Nucleus accumbens (tissue), 56 donors: ENCODE measurements around the gene PPP2R2C.

ENCODE experiments used
- DNase-seq, 56 donors: peaks; one replicate each; lab custom pipeline; 2025; lab: John Stamatoyannopoulos, UW

Gene PPP2R2C

GRCh38 chr4:6472387-6473263 is at the start of gene PPP2R2C:
PPP2R2C (minus strand) TSS chr4:6472614; CDS start chr4:6472229, 385 bp downstream.
- peak in 3 of 56 donors; percentile 33 to 54 (median 48) for DNase-seq

- no peak for DNase-seq
Measured at GRCh38 chr4:6520978-6521377, 48.6 kb upstream of the PPP2R2C start.

GRCh38 chr4:6520051-6520636 is 47.7 kb upstream of the PPP2R2C start:
- DNase-seq = no peak

DNA sequence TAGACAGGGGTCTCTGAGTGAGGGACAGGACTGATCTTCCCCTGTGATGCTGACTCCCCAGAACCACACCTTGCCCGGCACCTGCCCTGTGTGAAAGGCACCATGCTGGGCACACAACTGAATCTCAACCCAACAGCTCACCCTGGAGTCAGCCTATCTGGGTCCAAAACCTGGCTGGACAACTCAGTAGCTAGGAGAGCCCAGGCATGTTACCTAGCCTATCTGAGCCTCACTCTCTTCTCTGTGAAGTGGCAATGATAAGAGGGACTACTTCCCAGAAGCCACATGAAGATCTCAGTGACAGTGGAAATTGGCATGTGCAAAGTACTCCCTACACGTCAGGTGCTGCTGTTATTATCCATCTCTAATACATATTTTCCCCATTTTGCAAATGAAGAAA is 44.8 kb upstream of the PPP2R2C start:
- no peak for DNase-seq

- DNase-seq = peak in 16 of 56 donors; percentile 14 to 61 (median 30)
Measured at GRCh38 chr4:6516762-6517161, 44.3 kb upstream of the PPP2R2C start.

GRCh38 chr4:6516281-6516680 is 43.9 kb upstream of the PPP2R2C start:
- DNase-seq = no peak

GRCh38 chr4:6513678-6514077 is 41.3 kb upstream of the PPP2R2C start:
- peak in 2 of 56 donors; percentile 13 to 23 for DNase-seq

- peak in 26 of 56 donors; percentile 13 to 77 (median 44) for DNase-seq
Measured at GRCh38 chr4:6509587-6509986, 37.2 kb upstream of the PPP2R2C start.

DNA sequence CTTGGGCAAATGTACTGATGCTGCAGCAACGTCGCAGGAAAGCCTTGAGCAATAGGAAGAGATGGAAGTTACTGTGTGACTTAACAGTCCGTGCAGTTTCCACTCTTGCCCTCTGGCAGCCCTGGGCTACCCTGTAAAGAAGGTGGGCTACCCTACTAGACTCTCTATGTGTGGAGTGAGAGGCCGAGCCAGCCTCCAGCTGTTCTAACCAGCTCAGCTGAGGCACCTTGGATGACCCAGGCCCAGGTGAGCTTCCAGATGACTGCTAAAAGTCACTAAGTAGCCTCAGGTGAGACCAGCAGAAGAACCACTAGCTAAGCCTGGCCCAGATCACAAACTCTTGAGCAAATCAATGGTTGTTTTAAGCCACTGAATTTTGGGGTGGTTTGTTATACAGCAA is 34.9 kb upstream of the PPP2R2C start:
- no peak for DNase-seq

DNA sequence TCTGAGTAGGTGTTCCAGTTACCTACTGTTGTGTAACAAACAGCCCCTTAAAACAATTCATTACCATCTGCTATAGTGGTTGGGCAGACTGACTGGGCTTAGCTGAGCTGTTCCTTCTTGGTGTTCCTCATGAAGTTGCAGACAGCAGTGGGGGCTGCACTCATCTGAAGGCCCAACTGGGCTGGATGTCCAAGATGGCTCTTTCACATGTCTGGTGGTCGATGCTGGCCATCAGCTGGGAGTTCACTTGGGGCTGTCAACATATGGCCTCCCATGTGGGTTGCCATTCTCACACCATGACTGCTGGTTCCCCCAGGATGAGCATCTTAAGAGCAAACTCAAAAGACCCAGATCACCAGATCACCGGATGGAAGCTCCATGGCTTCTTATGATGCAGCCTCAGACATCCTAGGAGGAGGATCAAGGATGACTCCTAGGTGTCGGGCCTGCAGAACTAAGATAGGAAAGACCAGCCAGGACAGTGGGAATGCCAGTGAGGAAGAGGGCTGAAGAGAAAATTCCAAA is 34.3 kb upstream of the PPP2R2C start:
- DNase-seq = no peak

GRCh38 chr4:6504900-6505496 is 32.6 kb upstream of the PPP2R2C start:
- DNase-seq = no peak

DNA sequence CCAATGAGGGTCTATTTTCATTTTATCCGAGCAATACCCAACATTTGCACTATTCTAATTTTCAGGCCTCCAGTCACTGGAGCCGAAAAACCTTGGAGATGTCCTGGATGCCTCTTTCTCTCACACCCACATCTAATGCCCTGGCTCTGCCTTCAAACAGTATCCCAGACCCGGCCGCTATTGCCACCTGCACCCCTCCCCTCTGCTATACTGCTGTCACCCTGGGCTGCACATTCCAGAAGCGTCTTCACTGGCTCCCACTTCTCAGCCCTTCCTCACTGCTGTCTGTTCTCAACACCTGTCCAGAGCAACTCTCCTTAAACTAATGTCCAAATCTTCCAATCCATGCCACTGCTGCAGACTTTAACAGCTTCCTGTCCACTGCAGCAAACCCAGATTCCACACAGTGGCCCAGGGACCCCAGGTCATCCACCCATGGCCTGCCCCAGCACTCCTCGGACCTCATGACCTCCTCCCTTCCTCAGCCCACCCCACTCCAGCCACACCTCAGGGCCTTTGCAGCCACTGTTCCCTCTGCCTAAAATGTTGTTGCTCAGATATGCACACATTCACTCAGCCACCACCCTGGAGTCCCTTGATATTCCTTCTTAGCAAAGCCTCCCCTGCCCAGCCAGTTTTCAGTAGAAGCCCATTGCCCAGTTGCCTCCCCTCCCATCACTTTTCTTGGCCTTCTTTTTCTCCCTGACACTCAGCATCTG is 30.5 kb upstream of the PPP2R2C start:
- no peak for DNase-seq

DNA sequence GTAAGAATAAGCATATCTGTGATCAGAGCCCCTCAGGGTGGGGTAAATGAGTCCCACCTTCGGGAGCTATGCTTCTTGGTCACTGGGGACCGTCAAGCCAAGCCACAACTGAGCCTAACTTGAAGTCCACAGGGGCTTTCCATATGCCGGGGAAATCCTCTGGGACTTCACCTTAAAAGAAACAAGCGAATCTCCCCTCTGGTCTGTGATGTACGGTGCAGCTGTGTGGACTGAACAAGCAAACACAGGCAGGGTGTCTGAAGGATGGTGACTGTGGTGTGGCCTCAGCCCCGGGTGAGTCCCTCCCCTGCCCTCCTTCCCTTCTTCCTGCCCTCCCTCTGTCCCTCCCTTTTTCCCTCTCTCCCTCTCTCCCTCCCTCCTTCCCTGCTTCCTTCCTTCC is 29.7 kb upstream of the PPP2R2C start:
- DNase-seq = no peak

DNA sequence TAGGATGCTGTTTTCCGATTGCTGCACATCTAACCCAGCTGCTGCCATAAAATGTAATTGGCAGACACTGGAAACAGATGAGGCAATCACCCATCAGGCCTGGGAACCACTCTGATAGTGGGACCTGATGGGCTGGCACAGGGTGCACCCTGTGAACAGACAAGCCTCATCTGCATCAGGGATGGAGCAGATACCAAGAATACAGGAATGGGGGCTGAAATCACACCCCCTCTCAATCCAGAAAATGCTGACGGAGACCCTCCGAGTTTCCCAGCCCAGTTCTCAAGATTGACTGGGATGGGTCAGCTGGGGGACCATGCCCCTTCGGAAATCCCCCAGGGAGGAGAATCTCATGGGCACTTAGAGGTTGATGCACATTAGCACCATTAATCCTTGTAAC is 28.8 kb upstream of the PPP2R2C start:
- DNase-seq = no peak

DNA sequence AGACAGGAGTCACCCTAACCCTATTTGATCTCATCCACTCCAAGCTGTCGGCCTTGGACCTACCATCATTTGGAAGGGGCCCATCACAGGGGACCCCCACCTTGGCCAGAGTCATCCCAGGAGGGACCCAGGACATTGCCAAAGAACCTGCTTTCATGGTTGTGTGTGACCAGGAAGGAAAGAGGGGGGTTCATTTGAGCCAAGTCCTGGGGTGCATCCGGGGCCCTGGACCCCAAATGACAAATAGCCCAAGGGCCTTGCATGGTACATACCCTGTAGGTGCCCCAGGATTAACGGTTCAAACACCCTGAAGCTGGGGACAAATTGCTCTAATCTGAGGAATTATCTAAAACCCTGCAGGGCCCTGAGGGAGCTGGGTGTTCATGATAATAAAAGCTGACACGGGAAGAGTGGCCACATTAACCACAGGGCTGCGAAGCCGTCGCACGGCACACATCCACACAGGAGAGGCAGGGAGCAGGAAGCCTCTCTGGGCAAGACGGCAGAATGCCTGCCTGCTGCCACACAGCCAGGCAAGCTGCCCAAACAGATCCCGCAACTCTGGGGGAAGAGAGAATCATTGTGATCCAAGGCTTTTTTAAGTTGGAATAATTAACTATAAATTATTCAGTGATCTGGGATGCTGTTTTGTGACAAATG is 28.2 kb upstream of the PPP2R2C start:
- peak in 1 of 56 donors; percentile 23 for DNase-seq

GRCh38 chr4:6499238-6499600 is 26.8 kb upstream of the PPP2R2C start:
- no peak for DNase-seq

DNA sequence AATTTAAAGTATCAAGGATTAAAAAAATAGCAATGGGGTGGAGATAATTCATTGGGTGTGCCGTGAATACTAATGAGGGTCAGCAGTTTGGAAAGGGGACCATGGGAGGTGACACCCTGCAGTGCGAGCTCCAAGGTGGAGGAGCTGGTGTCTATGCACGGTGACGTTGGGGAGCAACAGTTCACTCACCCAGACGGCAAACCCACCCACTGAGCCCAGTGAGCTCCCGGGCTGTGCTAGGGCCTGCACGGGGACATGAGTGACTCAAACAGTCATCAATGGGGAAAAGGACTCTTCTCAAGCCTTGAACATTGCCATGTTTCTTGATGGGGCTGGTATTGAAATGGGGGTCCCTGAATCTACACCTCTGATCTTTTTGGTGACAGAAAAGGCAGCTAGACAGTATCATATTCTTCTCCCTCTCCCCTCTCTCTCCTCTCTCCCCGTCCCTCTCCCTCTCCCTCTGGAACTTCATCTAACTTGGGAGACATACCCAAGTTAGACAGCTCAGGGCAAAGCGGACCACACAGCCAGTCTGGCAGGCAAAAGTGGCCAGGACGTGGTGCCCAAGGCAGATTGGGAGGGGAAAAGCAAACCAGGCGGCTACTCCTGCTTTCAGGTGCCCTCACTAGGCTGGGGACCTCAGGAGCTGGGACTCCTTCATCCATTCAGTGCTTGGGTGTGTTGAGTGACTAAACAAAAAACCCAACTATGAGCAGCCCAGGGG is 26.3 kb upstream of the PPP2R2C start:
- no peak for DNase-seq

DNA sequence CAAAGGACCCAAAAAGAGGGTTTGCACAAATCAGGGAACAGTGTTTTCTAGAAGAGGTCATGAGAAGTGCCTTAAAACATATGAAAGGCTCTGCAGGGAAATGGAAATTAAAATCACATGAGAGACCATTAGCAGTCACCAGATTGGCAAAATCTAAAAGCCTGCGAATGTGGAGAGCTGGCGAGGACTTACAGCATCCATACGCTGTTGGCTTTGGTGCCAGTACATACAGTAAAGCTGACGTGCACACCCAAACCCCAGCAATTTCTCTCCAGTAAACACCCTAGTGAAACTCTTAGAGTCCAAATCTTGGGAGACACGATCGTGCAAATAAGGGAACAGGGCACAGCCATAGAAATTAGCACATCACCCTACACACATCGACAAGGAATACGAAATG is 25.4 kb upstream of the PPP2R2C start:
- DNase-seq = no peak

- DNase-seq = no peak
Measured at GRCh38 chr4:6495736-6496135, 23.3 kb upstream of the PPP2R2C start.

DNA sequence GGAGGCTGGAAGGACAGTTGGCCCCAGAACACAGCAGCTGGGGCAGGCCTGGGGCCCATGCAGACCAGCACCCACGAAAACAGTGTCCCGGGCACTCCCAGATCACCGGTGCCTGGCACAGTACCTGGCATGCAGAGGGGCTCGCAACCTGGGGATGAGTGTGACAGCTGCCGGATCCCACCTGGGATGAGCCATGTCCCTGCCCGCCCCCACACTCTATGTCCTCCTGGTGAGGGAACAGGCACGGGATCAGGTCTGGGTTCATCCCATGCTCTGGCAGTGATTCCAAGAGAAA is 22.8 kb upstream of the PPP2R2C start:
- DNase-seq = no peak
